Mesendoderm (in vitro differentiated cells): ENCODE measurements around the gene TLE1.
"Not testable (repeated sequence)": the region's sequence is repeated elsewhere in the genome, so short reads cannot be mapped to it uniquely, and the experiment has no call there.

Experiments used
- DNase-seq: peaks from one replicate; pipeline ENCODE4 v3.0.0; 2013
- H2AK5ac ChIP-seq: 2 replicates; pipeline ENCODE4 v1.6.1; 2013; ENCODE audit warnings: low read length, inconsistent platforms
- H2BK120ac ChIP-seq: 2 replicates; pipeline ENCODE4 v1.6.1; 2013; ENCODE audit warnings: low read depth, mild to moderate bottlenecking, low read length, moderate library complexity, mixed read lengths
- H2BK15ac ChIP-seq: replicated peaks from 2 replicates; pipeline ENCODE4 v1.6.1; 2013; ENCODE audit warnings: low read depth, mild to moderate bottlenecking, moderate library complexity
- H2BK5ac ChIP-seq: 2 replicates; pipeline ENCODE4 v1.6.1; 2013; ENCODE audit warnings: low read length, inconsistent platforms
- H3K18ac ChIP-seq: 2 replicates; pipeline ENCODE4 v1.6.1; 2013; ENCODE audit warnings: mild to moderate bottlenecking, low read length, mixed read lengths
- H3K23ac ChIP-seq: one replicate; pipeline ENCODE4 v1.6.1; 2013; ENCODE audit warnings: low read length
- H3K27ac ChIP-seq: 2 replicates; pipeline ENCODE4 v1.5.1; 2013; ENCODE audit warnings: low read depth, mild to moderate bottlenecking, inconsistent platforms, low read length, moderate library complexity
- H3K27me3 ChIP-seq: 2 replicates; pipeline ENCODE4 v1.6.1; 2013; ENCODE audit warnings: low read length, control low read depth, mild to moderate bottlenecking, inconsistent platforms; ENCODE audit not compliant: insufficient read depth, poor library complexity
- H3K36me3 ChIP-seq: 2 replicates; pipeline ENCODE4 v1.6.1; 2013; ENCODE audit warnings: low read length, inconsistent platforms; ENCODE audit not compliant: control insufficient read depth, insufficient read depth
- H3K4ac ChIP-seq: one replicate; pipeline ENCODE4 v1.6.1; 2013; ENCODE audit warnings: low read depth, mild to moderate bottlenecking, low read length, moderate library complexity
- H3K4me1 ChIP-seq: 2 replicates; pipeline ENCODE4 v1.6.1; 2013; ENCODE audit warnings: low read depth, low read length, inconsistent platforms; ENCODE audit not compliant: control insufficient read depth
- H3K4me2 ChIP-seq: 2 replicates; pipeline ENCODE4 v1.6.1; 2013; ENCODE audit warnings: low read length
- H3K4me3 ChIP-seq: 2 replicates; pipeline ENCODE4 v1.5.1; 2013; ENCODE audit warnings: mild to moderate bottlenecking, low read length
- H3K56ac ChIP-seq: one replicate; pipeline ENCODE4 v1.6.1; 2013; ENCODE audit warnings: low read length
- H3K79me1 ChIP-seq: 2 replicates; pipeline ENCODE4 v1.6.1; 2013; ENCODE audit warnings: low read length, inconsistent platforms
- H3K79me2 ChIP-seq: 2 replicates; pipeline ENCODE4 v1.6.1; 2013; ENCODE audit warnings: mild to moderate bottlenecking, low read length; ENCODE audit not compliant: control insufficient read depth, insufficient read depth
- H3K9ac ChIP-seq: 2 replicates; pipeline ENCODE4 v1.6.1; 2013; ENCODE audit warnings: low read length, inconsistent platforms
- H4K5ac ChIP-seq: one replicate; pipeline ENCODE4 v1.6.1; 2013; ENCODE audit warnings: low read length
- H4K8ac ChIP-seq: one replicate; pipeline ENCODE4 v1.6.1; 2013; ENCODE audit warnings: low read depth, mild to moderate bottlenecking, control low read depth, low read length, moderate library complexity
- WGBS: extraction: QIAGEN DNeasy Blood & Tissue Kit; methylation state at CpG from one replicate; pipeline ENCODE4 v1.1.7; 2013; ENCODE audit warnings: low lambda C conversion rate, missing lambda C conversion rate; ENCODE audit not compliant: insufficient coverage; ENCODE audit errors: extremely low coverage; 5-methylcytosine and 5-hydroxymethylcytosine counted together

The TLE1 gene

DNA sequence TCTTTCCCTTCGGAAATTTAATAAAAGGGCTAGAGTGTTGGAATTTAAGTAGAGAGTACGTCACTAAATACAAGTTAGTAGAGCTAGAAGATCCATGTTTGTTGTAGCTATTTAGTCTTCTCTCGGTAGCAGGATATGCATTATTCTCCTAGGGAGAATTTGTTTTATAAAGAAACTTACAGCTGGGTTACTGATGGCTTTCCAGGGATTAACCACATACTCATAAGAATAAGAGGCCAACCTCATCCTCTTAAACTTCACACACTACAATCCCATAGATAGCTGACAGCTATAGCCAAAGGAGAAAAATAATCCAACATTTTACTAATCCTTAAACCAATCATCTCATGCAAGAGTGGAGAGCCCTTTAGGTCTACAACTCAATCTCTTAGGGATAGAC, 43.0 kb downstream of the TLE1 start:
- Histone ChIP-seq H2AK5ac (no peak overlapping the region), H2BK15ac (no peak overlapping the region), H4K8ac (no peak overlapping the region), H3K79me2 (peaks cover 11% of the 10 kb centered on the region), H3K4me2 (no peak overlapping the region), H3K4me1 (peaks cover 2% of the 10 kb centered on the region), H2BK5ac (no peak overlapping the region), H3K36me3 (no peaks in the 10 kb centered on the region), H3K79me1 (no peaks in the 10 kb centered on the region), H3K18ac (no peak overlapping the region), H3K9ac (no peak overlapping the region), H3K4ac (no peak overlapping the region), H3K27ac (no peak overlapping the region), H3K56ac (no peak overlapping the region), H3K4me3 (no peak overlapping the region), H3K23ac (no peak overlapping the region), H4K5ac (no peak overlapping the region), H3K27me3 (no peaks in the 10 kb centered on the region), H2BK120ac (no peak overlapping the region)
- no CpG with 5 or more reads among the region's 3 CpGs for WGBS
- no peak for DNase-seq

- not testable (repeated sequence) for H3K27ac ChIP-seq, H4K5ac ChIP-seq, H3K79me1 ChIP-seq, H3K4me1 ChIP-seq, H3K27me3 ChIP-seq, H3K56ac ChIP-seq, H3K79me2 ChIP-seq, H3K18ac ChIP-seq, DNase-seq, H3K4ac ChIP-seq, H3K4me2 ChIP-seq, H4K8ac ChIP-seq, H3K36me3 ChIP-seq, H2AK5ac ChIP-seq, H2BK5ac ChIP-seq, H2BK15ac ChIP-seq, H2BK120ac ChIP-seq, H3K4me3 ChIP-seq, H3K23ac ChIP-seq, H3K9ac ChIP-seq
- no CpG with 5 or more reads among the region's 6 CpGs for WGBS
Measured at GRCh38 chr9:81644513-81644912, 44.8 kb downstream of the TLE1 start.

GRCh38 chr9:81637276-81637675, 52.1 kb downstream of the TLE1 start:
- Histone ChIP-seq H3K56ac (no peak overlapping the region), H3K36me3 (peaks cover 1% of the 10 kb centered on the region), H2BK5ac (no peak overlapping the region), H3K79me2 (peaks cover 7% of the 10 kb centered on the region), H4K5ac (no peak overlapping the region), H3K4me2 (no peak overlapping the region), H3K9ac (no peak overlapping the region), H2AK5ac (no peak overlapping the region), H3K23ac (no peak overlapping the region), H3K27ac (no peak overlapping the region), H3K4me3 (no peak overlapping the region), H2BK15ac (no peak overlapping the region), H3K79me1 (peaks cover 9% of the 10 kb centered on the region), H3K4ac (no peak overlapping the region), H2BK120ac (no peak overlapping the region), H3K27me3 (no peaks in the 10 kb centered on the region), H4K8ac (no peak overlapping the region), H3K18ac (no peak overlapping the region), H3K4me1 (no peaks in the 10 kb centered on the region)
- no peak for DNase-seq
- WGBS: no CpG with 5 or more reads among the region's 1 CpG

DNA sequence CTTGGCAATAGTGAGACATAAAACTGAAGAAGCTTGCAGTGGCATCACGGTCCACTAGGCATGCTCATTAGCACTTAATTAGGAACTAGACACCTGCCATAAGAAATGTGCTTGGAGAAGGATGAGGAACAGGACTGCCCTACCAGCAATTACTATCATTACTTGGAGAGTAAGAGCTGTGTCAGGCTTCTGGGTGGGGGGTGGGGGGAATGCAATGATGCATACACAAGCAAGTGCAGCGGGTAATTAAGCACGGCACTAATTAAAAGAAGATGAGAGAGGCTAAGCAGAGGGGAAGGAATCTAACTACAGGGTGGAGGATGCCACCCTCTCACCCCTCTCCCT, 53.1 kb downstream of the TLE1 start:
- peak; percentile 31 for DNase-seq
- no peaks in the 10 kb centered on the region for H3K27me3 ChIP-seq
- H2BK15ac ChIP-seq: no peak overlapping the region
- no peak overlapping the region for H3K27ac ChIP-seq
- no peak overlapping the region for H3K18ac ChIP-seq
- peaks cover 3% of the 10 kb centered on the region for H3K36me3 ChIP-seq
- no peak overlapping the region for H2BK5ac ChIP-seq
- H3K79me1 ChIP-seq: peaks cover 9% of the 10 kb centered on the region
- no peak overlapping the region for H2AK5ac ChIP-seq
- no peak overlapping the region for H3K4ac ChIP-seq
- peaks cover 7% of the 10 kb centered on the region for H3K79me2 ChIP-seq
- H3K4me2 ChIP-seq: no peak overlapping the region
- H3K56ac ChIP-seq: no peak overlapping the region
- H3K23ac ChIP-seq: no peak overlapping the region
- no peak overlapping the region for H3K4me3 ChIP-seq
- no peak overlapping the region for H4K5ac ChIP-seq
- H2BK120ac ChIP-seq: no peak overlapping the region
- no peak overlapping the region for H4K8ac ChIP-seq
- WGBS: no CpG with 5 or more reads among the region's 3 CpGs
- H3K4me1 ChIP-seq: no peaks in the 10 kb centered on the region
- no peak overlapping the region for H3K9ac ChIP-seq

DNA sequence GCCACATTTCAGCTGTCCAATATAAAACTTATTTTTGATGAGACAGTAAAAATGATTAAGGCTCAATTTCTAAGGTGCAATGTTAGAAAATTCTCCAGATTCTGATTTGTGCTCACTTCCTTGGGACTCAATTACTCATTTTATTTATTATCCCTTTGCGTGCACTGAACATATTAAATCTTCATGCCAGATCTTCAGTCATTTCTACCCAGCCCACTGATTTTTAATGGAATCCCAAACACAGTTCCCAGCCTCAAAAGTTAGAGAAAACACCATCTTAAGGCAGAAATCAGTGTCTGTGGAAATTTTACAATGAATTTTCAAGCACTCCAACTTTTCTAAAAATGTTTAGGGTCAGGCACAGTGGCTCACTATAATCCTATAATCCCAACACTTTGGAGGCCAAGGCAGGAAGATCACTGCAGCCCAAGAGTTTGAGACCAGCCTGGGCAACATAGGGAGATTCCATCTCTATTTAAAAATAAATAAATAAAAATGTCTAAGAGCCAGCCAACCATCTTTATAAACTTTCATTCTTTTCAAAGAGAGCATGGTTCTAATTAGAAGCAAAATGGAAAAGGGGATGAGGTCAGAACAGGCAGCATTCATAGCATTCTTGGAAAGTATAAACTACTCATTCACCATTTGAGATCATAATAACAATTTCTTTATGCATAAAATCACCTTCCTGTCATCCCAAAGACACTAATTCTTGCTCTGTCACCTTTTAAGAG, 53.7 kb downstream of the TLE1 start:
- no CpG with 5 or more reads among the region's 1 CpG for WGBS
- Histone ChIP-seq H3K79me1 (peaks cover 9% of the 10 kb centered on the region), H3K23ac (no peak overlapping the region), H2AK5ac (no peak overlapping the region), H4K8ac (no peak overlapping the region), H3K27me3 (no peaks in the 10 kb centered on the region), H3K27ac (no peak overlapping the region), H2BK5ac (no peak overlapping the region), H3K56ac (no peak overlapping the region), H3K4me2 (no peak overlapping the region), H3K4me3 (no peak overlapping the region), H3K4ac (no peak overlapping the region), H4K5ac (no peak overlapping the region), H3K18ac (no peak overlapping the region), H2BK120ac (no peak overlapping the region), H3K4me1 (no peaks in the 10 kb centered on the region), H3K36me3 (peaks cover 3% of the 10 kb centered on the region), H3K9ac (no peak overlapping the region), H3K79me2 (peaks cover 7% of the 10 kb centered on the region), H2BK15ac (no peak overlapping the region)
- DNase-seq: no peak

DNA sequence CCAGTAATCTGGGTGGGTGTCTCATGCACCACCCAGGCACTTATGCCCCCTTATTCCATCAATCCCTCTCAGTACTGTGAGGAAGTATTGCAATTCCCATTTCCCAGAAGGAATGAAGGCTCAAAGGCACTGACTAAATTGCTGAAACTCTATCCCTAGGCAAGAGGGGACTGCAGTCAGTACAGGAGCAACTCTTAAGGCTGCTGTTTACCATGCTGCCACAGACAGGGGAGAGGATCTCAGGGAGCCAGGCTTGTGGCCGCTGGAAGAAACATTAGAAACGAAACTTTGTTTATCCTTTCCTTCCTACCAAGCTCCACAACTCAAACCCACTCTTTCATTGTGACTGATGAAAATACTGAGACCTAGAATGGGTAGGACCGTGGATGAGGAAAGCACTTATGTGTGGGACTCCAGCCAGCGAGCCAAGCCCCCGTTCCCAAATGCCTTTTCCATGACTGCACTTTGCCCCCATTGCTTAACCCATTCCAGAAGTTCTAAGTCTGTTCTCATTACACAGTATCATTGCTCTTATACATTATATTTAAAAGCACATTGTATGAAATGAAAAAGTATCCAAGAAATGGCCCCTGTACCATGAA, 54.3 kb downstream of the TLE1 start:
- Histone ChIP-seq H3K79me2 (peaks cover 7% of the 10 kb centered on the region), H4K8ac (no peak overlapping the region), H3K4me2 (no peak overlapping the region), H3K27me3 (no peaks in the 10 kb centered on the region), H3K4me1 (no peaks in the 10 kb centered on the region), H4K5ac (no peak overlapping the region), H3K4me3 (no peak overlapping the region), H2BK5ac (no peak overlapping the region), H3K4ac (no peak overlapping the region), H3K56ac (no peak overlapping the region), H3K27ac (no peak overlapping the region), H3K9ac (no peak overlapping the region), H2BK15ac (no peak overlapping the region), H3K18ac (no peak overlapping the region), H3K36me3 (peaks cover 3% of the 10 kb centered on the region), H3K79me1 (peaks cover 9% of the 10 kb centered on the region), H2BK120ac (no peak overlapping the region), H3K23ac (no peak overlapping the region), H2AK5ac (no peak overlapping the region)
- WGBS: no CpG with 5 or more reads among the region's 5 CpGs
- DNase-seq: no peak
